MG63 (cell line): ENCODE results near the gene PTPRQ. TPM values are rescaled to one million over a fixed set of nuclear protein-coding genes. Genes with fewer than 3 reads are reported as not detected.

Experiments used
- DNase-seq: peaks from one replicate; pipeline ENCODE4 v3.0.0-alpha.2; 2020
- H3K27me3 ChIP-seq: fragments of 250-450 bp; sonication (Bioruptor Pico); 2 replicates; pipeline ENCODE4 v1.5.1; 2020; ENCODE audit warnings: mild to moderate bottlenecking, moderate library complexity
- H3K36me3 ChIP-seq: fragments of 250-450 bp; sonication (Bioruptor Pico); 2 replicates; pipeline ENCODE4 v1.5.1; 2020; ENCODE audit warnings: mild to moderate bottlenecking, moderate library complexity
- H3K4me3 ChIP-seq: fragments of 250-450 bp; sonication (Bioruptor Pico); 2 replicates; pipeline ENCODE4 v1.5.1; 2020; ENCODE audit warnings: mild to moderate bottlenecking, moderate library complexity
- H3K9me3 ChIP-seq: fragments of 250-450 bp; sonication (Bioruptor Pico); 2 replicates; pipeline ENCODE4 v1.5.1; 2020; ENCODE audit warnings: mild to moderate bottlenecking, moderate library complexity
- total RNA-seq: library from RNA; depleted of rRNA; stranded (reverse); fragments of >200 nt; shearing (Covaris generic); gene quantifications from 2 replicates; pipeline ENCODE4 v1.2.3, GENCODE V29; 2014; ENCODE audit warnings: low replicate concordance; rRNA removed

The PTPRQ gene, protein sequence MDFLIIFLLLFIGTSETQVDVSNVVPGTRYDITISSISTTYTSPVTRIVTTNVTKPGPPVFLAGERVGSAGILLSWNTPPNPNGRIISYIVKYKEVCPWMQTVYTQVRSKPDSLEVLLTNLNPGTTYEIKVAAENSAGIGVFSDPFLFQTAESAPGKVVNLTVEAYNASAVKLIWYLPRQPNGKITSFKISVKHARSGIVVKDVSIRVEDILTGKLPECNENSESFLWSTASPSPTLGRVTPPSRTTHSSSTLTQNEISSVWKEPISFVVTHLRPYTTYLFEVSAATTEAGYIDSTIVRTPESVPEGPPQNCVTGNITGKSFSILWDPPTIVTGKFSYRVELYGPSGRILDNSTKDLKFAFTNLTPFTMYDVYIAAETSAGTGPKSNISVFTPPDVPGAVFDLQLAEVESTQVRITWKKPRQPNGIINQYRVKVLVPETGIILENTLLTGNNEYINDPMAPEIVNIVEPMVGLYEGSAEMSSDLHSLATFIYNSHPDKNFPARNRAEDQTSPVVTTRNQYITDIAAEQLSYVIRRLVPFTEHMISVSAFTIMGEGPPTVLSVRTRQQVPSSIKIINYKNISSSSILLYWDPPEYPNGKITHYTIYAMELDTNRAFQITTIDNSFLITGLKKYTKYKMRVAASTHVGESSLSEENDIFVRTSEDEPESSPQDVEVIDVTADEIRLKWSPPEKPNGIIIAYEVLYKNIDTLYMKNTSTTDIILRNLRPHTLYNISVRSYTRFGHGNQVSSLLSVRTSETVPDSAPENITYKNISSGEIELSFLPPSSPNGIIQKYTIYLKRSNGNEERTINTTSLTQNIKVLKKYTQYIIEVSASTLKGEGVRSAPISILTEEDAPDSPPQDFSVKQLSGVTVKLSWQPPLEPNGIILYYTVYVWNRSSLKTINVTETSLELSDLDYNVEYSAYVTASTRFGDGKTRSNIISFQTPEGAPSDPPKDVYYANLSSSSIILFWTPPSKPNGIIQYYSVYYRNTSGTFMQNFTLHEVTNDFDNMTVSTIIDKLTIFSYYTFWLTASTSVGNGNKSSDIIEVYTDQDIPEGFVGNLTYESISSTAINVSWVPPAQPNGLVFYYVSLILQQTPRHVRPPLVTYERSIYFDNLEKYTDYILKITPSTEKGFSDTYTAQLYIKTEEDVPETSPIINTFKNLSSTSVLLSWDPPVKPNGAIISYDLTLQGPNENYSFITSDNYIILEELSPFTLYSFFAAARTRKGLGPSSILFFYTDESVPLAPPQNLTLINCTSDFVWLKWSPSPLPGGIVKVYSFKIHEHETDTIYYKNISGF (N-terminal part only)
- total RNA-seq: 4.0 TPM in 2 replicates

DNA sequence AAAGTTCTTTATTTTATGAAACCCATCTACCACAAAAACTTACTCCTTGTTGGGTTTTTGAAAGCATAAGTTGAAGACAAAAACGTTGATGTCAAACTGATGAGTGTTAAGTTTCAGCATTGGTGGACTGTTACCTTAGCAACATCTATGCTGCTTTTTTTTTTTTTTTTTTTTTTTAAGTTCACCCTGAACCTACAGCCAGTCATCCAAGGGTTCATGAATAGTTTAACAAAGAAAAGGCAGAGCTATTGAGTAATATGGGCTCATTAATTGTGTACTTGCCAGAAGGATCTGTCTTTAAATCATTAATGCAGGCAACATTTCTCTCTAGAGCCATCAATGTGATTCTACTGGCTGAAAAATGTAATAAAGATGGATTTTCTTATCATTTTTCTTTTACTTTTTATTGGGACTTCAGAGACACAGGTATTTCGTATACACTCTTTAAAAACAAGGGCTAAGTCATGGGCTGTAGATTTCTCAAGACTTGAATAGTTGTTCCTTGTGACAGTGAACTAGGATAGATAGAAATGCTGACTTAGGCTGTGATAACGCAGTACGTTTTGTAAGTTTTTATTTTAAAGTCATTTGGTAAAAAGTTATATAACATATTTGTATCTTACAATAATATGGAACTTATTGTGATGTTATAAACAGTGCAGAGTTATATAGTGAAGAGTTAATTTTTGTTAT lies at the start of gene PTPRQ:
PTPRQ (plus strand) TSS at position 262 of the 693 bp plus-strand sequence; CDS start at position 373, 111 bp downstream.
- Histone ChIP-seq H3K36me3 (peaks cover 19% of the 10 kb centered on the region), H3K27me3 (no peaks in the 10 kb centered on the region), H3K4me3 (no peak within 1 kb of the TSS), H3K9me3 (peaks cover 16% of the 10 kb centered on the region)
- DNase-seq: no peak

DNA sequence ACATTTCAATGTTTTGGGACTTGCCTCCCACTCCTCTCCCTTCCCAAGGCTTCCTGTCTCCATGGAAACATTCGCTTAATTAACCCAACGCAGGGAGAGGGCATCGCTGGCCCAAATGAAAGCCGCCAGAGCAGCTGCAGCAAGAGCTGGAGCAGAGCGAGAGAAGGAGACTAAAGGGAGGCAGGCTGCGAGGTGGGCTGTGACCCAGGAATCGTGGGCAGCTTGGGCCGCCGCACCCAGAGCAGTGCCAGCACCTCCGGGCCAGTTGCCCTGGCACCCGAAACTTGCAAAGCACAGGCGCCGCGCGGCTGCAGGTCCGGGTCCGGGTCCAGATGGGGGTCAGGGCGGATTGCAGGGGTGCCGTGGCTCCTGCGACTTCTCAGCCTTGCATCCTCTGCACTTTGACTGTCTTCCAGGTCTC lies 43.5 kb upstream of the PTPRQ start:
- peaks cover 5% of the 10 kb centered on the region; the same call in 1 of the 2 replicates for H3K36me3 ChIP-seq
- no peaks in the 10 kb centered on the region for H3K9me3 ChIP-seq
- DNase-seq: peak; percentile 74
- H3K27me3 ChIP-seq: no peaks in the 10 kb centered on the region
- H3K4me3 ChIP-seq: peak overlapping the region; percentile 49

DNA sequence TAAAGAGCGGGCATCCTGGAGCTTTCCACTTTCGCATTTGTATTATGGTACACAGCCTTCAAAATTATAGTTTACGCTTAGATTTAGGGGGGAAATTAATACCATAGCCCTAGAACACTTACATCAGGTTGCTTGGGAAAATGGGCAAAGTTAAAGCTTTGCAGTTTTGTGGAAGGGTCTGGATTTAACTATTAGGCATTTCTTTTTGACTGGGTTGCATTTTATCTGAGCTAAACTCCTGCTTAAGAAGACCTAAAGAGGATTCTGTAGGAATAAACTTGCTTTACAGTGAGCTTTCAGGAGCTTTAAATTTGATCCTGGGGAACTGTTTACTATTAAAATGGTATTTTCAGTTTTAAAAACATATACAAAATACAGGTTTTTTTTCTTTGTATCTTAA lies 42.8 kb upstream of the PTPRQ start:
- Histone ChIP-seq H3K27me3 (no peaks in the 10 kb centered on the region), H3K9me3 (no peaks in the 10 kb centered on the region), H3K36me3 (peaks cover 5% of the 10 kb centered on the region; the same call in 1 of the 2 replicates), H3K4me3 (peak overlapping the region; percentile 49)
- no peak for DNase-seq

DNA sequence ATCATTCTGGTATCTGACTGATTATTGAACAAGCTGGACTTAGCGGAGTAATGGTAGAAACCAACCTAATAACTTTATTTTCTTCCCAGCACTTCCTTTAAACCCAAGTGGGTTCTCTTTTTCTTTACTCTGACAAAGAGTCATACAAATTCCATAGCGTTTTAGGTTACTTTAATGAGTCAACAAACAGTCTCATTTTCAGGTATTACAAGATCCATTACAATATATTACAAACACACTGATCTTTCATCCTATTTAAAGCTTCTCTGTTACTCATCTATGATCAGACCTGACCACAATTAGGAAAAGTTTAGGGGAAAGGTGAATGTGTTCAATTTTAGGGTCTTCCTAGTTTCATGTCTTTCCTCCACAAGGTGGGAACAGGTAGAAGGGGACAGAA lies 39.4 kb upstream of the PTPRQ start:
- H3K27me3 ChIP-seq: no peaks in the 10 kb centered on the region
- H3K9me3 ChIP-seq: no peaks in the 10 kb centered on the region
- H3K4me3 ChIP-seq: no peak overlapping the region
- H3K36me3 ChIP-seq: 0 out of 2 replicates have a peak, but pooled peaks cover 3% of the 10 kb centered on the region
- DNase-seq: no peak

DNA sequence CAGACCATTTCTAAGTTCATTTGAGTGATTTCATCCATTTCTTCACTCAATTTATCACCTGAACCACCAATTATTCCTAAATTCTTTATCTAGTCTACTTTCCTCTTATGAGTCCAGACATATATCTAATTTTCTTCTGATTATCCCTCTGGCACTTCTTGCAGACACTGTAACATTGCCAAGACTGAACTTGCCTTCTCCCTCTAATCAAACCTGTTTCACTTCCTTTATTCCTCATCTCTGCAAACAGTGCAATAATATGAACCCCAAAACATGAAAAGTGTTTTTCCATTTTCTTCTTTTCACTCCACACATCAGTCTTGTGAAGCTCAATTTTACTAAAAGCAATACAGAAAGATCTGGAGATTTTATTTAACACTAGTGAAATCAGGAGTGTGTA lies 37.8 kb upstream of the PTPRQ start:
- H3K9me3 ChIP-seq: no peaks in the 10 kb centered on the region
- 0 out of 2 replicates have a peak, but pooled peaks cover 3% of the 10 kb centered on the region for H3K36me3 ChIP-seq
- H3K4me3 ChIP-seq: no peak overlapping the region
- H3K27me3 ChIP-seq: no peaks in the 10 kb centered on the region
- DNase-seq: no peak

DNA sequence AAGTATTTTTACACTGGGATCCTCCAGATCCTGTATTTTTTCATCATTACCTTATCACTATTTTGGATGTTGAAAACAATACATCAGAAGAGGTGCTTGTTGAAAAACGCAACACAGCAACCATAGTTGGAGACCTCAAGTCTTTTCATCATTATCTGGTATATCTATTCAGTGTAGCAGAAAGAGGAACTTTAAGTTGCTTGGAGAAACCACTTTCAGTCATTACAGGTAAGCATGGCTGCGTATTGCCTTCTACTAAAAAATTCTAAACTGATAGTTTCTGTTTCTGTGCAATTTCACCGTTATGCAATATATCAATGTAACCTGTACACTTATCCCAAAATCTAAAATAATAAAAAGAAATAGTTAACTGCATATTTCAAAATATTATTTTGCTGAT lies 32.2 kb upstream of the PTPRQ start:
- no peaks in the 10 kb centered on the region for H3K27me3 ChIP-seq
- H3K36me3 ChIP-seq: peaks cover 5% of the 10 kb centered on the region; the same call in 1 of the 2 replicates
- H3K4me3 ChIP-seq: no peak overlapping the region
- DNase-seq: no peak
- H3K9me3 ChIP-seq: no peaks in the 10 kb centered on the region

DNA sequence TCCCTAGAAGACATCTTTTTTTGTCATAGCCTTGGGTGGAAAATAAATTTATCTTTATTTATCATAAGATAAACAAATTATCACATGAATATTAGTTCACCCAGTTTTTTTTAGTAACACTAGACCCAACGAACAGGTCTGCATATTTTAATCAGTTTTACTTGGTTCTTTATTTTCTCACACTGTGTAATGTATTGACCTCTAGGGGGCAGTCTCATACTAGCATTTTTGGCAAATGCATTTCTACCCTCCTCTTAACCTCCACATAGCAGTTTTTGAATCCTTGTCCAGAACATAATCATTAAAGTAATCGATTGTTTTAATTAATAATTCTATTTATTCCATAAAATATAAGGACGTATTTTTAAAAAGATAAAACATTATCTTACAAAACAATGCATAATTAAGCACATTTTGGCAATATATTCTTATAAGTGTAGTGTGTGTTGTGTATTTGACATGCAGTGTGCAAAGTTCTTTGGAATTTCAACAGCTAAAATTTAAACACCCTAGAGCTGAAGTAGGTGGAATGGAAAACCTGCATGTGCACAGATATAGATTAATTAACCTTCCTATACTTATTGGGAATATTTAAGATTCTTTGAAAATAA lies 31.6 kb upstream of the PTPRQ start:
- H3K9me3 ChIP-seq: no peaks in the 10 kb centered on the region
- peaks cover 3% of the 10 kb centered on the region; the same call in 1 of the 2 replicates for H3K36me3 ChIP-seq
- DNase-seq: no peak
- no peaks in the 10 kb centered on the region for H3K27me3 ChIP-seq
- no peak overlapping the region for H3K4me3 ChIP-seq

DNA sequence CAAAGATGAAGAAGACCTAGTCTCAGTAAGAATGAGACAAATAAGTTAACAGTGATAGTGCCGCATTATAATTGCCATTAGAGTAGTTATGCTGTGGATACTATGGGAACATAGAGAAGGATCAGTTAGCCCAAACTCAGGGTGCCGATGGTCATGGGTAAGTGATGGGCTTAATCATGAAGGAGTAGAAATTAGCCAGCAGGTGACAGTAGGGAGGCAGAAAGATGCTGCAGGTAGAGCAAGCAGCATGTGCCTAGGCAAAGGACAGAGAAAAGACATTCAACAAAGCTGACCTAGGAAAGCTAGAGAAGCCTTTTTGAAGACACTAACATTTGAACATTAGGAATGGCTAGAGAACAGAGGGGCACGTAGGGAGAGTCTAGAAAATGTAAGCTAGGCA lies 30.6 kb upstream of the PTPRQ start:
- Histone ChIP-seq H3K27me3 (no peaks in the 10 kb centered on the region), H3K4me3 (no peak overlapping the region), H3K9me3 (no peaks in the 10 kb centered on the region), H3K36me3 (peaks cover 2% of the 10 kb centered on the region; the same call in 1 of the 2 replicates)
- DNase-seq: no peak

DNA sequence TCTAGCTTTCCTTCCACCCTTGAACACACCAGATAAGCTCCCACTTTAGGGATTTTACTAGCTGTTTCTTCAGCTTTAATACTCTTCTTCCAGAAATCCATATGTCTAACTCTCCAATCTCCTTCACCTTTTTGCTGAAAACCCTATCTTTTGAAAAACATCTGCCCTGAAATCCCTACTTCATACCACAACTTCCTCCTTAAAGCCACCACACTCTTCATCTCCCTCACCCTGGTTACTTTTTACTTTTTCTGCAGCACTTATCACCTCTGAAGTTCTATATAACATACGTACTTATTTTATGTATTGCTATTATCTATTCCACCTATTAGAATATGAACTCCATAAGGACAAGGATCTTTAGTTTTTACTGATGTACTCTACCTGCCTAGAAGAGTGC lies 28.6 kb upstream of the PTPRQ start:
- Histone ChIP-seq H3K4me3 (no peak overlapping the region), H3K27me3 (no peaks in the 10 kb centered on the region), H3K36me3 (peaks cover 2% of the 10 kb centered on the region; the same call in 1 of the 2 replicates), H3K9me3 (no peaks in the 10 kb centered on the region)
- no peak for DNase-seq

DNA sequence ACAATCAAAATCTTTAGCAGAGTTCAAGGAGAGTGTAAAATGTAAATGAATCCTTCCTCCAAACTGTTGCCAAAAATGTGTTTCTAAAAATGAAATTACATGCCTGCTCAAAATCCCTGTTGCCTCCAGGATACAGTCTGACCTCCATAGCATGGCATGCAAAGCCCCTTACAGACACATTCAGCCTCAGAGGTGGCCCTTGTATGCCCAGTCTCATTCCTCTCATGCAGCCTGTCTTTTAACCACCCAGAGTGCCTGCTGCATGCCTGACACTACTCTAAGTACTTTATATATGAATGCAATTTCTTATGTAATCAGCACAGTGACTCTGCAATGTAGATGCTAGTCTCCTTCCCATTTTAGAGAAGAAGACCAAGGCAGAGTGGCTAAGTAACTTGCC lies 24.4 kb upstream of the PTPRQ start:
- Histone ChIP-seq H3K9me3 (no peaks in the 10 kb centered on the region), H3K36me3 (peaks cover 6% of the 10 kb centered on the region; the same call in 1 of the 2 replicates), H3K4me3 (no peak overlapping the region), H3K27me3 (no peaks in the 10 kb centered on the region)
- DNase-seq: peak; percentile 39

DNA sequence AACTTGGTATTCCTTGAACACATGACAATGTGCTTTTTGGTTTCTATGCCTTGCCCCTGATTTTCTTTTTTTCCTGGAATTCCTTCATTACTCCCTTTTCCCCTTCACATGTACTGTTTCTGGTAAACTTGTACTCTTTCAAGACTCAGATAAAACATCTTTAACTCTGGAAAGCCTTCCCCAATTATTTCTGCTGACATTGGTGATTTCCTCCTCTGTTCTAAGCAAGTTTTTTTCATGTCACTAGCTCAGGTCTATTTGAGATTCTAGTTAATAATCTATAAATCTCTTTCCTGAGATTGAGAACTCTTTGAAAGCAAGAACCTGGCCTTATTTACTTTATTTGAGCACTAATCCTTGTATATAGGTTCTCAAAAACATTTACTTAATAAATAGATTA lies 24.0 kb upstream of the PTPRQ start:
- Histone ChIP-seq H3K9me3 (no peaks in the 10 kb centered on the region), H3K27me3 (no peaks in the 10 kb centered on the region), H3K4me3 (no peak overlapping the region), H3K36me3 (peaks cover 6% of the 10 kb centered on the region; the same call in 1 of the 2 replicates)
- DNase-seq: no peak

DNA sequence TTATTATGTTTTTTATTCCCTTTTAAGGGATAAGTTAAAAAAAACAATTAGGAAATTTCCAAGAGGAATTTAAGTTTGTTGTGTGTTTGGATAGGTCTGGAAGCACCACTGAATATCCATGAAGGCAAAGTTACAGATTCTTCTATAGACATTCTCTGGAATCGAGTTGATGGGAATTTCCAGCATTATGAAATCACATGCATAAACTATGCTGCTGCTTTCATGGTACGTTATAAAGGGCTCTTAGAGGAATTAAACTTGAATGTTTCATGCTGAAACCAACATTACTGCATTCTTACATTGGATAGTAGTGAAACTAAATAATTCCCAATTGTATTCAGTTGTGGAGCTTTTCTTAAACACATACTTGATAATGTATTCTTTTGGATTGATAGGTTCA lies 21.5 kb upstream of the PTPRQ start:
- Histone ChIP-seq H3K9me3 (no peaks in the 10 kb centered on the region), H3K4me3 (no peak overlapping the region), H3K27me3 (no peaks in the 10 kb centered on the region), H3K36me3 (peaks cover 4% of the 10 kb centered on the region; the same call in 1 of the 2 replicates)
- DNase-seq: no peak

DNA sequence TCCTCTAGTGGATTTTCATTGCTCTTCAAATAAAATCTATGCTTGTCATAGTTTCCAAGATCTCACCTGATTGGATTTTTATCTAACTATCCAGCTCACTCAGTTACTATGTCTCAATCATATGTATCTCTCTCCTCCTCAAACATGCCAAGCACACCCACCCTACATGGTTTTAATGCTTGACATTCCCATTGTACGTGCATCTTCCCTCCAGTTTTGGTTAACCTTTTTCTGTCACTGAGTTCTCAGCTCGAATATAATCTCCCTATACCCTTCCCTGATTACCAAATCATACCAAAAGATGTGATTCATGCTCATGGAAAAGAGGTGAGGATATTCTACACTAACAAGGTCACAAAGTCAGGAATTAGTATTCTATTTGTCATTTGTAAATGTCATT lies 12.0 kb upstream of the PTPRQ start:
- H3K36me3 ChIP-seq: peaks cover 18% of the 10 kb centered on the region
- no peaks in the 10 kb centered on the region for H3K27me3 ChIP-seq
- H3K9me3 ChIP-seq: no peaks in the 10 kb centered on the region
- no peak for DNase-seq
- H3K4me3 ChIP-seq: no peak overlapping the region

DNA sequence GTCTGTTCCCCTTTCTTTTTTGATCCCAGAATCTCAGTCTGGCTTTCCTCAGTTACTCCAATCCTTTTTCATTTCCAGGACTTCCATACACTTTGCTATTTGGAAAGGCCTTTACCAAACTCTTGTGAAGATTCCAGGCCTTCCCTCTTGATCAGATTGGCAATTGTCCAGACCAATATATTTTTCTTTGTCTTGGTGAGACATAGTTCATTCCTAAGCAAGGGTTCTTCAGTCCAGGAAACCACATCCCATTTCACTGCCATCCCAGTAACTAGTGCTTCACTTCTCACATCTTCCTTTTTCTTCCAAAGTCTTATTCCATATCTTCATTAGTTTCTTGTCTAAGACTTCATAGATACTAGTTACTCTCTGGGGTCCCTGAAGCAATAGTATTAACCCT lies 2.1 kb upstream of the PTPRQ start:
- DNase-seq: no peak
- Histone ChIP-seq H3K9me3 (peaks cover 2% of the 10 kb centered on the region; the same call in 1 of the 2 replicates), H3K36me3 (peaks cover 11% of the 10 kb centered on the region), H3K4me3 (no peak overlapping the region), H3K27me3 (no peaks in the 10 kb centered on the region)

DNA sequence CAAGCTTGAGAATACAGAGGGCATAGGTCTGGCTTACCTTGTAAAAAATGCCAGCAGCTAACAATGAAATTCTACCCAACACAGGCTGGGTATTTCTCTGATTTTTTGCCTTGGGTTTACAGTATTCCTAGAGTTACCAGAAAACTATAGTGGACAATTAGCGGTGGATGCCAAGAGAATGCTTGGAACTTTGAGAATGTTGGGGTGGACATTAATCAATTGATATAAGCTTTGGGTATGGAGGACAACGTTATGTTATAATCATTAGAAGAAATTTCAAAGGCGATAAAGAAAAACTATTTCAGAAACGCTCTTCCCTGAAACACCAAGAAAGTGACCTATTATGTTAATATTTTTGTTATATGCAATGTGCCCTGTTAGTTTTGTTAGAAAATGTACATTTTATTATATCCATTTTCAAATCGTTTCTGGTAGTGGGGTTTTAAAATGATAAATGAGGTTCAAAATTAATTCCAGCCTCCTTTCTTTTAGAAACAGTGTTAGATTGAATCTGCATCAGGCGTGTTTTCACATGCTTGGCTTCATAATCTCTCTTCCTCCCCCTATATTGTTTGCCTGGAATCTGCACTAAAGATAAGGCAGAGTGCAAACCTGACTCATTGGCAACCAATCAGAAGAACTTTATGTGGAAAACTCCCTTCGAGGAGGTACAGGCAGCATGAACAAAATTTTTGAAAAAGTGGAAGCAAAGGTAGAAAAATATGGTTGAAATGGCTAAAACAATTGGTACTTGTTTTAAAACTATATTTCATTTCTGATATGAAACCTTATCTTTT lies 1.4 kb upstream of the PTPRQ start:
- no peaks in the 10 kb centered on the region for H3K27me3 ChIP-seq
- H3K4me3 ChIP-seq: no peak overlapping the region
- peaks cover 9% of the 10 kb centered on the region for H3K9me3 ChIP-seq
- H3K36me3 ChIP-seq: peaks cover 16% of the 10 kb centered on the region
- DNase-seq: no peak
